ENCODE measurements around the gene TEK. TPM values are rescaled to one million over a fixed set of nuclear protein-coding genes. Genes with fewer than 3 reads are reported as not detected.

TEK gene
- total RNA-seq, 4 donors from 2014 or later = 7.5 to 17.4 (median 15.5) TPM

DNA sequence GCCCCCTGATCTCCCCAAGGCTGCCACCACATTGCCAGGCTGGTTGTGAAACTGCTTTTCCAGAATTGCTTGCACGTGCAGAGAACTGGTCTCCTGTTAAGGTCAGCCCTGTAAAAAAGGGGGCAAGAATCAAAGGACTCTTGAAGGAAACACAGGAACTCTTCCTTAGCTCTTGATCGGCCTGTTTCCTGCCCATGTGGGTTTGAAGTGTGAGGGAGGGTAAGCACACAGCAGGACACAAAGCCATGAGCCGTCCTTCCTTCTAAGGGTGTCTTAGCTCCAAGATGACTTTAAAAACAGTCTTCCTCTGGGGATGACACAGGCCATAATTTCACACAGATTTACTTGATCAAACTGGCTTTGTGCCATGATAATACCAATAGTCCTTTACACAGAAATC is 36.1 kb downstream of the TEK start:
- Histone ChIP-seq H3K36me3 (no peaks in the 10 kb centered on the region), H3K4me3 (no peak overlapping the region), H3K9me3 (no peaks in the 10 kb centered on the region), H3K4me1 (peaks cover 3 to 10% (median 8%) of the 10 kb centered on the region in 4 donors), H3K27ac (replicated peaks in 1 of 4) (no peak overlapping the region), H3K27me3 (no peaks in the 10 kb centered on the region)
- no peak for DNase-seq (ENCODE audit: extremely low spot score)
- no peak for TF ChIP-seq POLR2A (IDR thresholded peaks at IDR 0.05; ENCODE audit: low read depth)
- TF ChIP-seq EP300 (IDR thresholded peaks at IDR 0.05) = no peak
- TF ChIP-seq POLR2AphosphoS5 (IDR thresholded peaks at IDR 0.05) = no peak
- TF ChIP-seq, protein P1, sequence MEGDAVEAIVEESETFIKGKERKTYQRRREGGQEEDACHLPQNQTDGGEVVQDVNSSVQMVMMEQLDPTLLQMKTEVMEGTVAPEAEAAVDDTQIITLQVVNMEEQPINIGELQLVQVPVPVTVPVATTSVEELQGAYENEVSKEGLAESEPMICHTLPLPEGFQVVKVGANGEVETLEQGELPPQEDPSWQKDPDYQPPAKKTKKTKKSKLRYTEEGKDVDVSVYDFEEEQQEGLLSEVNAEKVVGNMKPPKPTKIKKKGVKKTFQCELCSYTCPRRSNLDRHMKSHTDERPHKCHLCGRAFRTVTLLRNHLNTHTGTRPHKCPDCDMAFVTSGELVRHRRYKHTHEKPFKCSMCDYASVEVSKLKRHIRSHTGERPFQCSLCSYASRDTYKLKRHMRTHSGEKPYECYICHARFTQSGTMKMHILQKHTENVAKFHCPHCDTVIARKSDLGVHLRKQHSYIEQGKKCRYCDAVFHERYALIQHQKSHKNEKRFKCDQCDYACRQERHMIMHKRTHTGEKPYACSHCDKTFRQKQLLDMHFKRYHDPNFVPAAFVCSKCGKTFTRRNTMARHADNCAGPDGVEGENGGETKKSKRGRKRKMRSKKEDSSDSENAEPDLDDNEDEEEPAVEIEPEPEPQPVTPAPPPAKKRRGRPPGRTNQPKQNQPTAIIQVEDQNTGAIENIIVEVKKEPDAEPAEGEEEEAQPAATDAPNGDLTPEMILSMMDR (IDR thresholded peaks at IDR 0.05) = no peak
- 71% methylated on average over 3 of the region's 3 CpGs for WGBS
- intact Hi-C loops (cut with DNase I) = no loop called here

DNA sequence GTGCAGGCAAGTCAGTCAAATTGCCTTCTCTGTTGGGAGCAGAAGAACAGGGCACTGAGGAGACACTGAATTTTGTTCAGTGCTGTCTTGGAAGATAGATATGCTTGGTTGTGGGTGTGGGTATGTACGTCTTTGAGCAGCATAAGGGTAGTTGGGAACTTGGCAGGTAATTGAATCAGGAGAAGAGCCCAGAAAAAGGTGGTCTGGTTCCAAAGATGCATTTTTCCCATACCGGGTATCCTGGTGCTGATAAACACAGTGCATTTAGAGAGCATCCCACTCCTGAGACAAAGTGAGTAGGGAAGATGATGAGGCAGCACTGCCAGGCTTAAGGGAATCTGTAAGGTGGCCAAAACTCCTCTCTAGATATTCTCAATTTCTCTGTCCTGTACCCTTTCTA is 40.6 kb downstream of the TEK start:
- no peak for TF ChIP-seq POLR2AphosphoS5 (IDR thresholded peaks at IDR 0.05)
- Histone ChIP-seq H3K27me3 (no peaks in the 10 kb centered on the region), H3K36me3 (no peaks in the 10 kb centered on the region), H3K4me3 (no peak overlapping the region), H3K9me3 (no peaks in the 10 kb centered on the region), H3K4me1 (peaks cover 29 to 37% (median 34%) of the 10 kb centered on the region in 4 donors), H3K27ac (replicated peaks in 1 of 4) (peak overlapping the region in 1 of 4 donors; percentile 56)
- intact Hi-C loops (cut with DNase I) = no loop called here
- DNase-seq (ENCODE audit: extremely low spot score) = no peak
- WGBS = 54% methylated on average over 2 of the region's 2 CpGs

DNA sequence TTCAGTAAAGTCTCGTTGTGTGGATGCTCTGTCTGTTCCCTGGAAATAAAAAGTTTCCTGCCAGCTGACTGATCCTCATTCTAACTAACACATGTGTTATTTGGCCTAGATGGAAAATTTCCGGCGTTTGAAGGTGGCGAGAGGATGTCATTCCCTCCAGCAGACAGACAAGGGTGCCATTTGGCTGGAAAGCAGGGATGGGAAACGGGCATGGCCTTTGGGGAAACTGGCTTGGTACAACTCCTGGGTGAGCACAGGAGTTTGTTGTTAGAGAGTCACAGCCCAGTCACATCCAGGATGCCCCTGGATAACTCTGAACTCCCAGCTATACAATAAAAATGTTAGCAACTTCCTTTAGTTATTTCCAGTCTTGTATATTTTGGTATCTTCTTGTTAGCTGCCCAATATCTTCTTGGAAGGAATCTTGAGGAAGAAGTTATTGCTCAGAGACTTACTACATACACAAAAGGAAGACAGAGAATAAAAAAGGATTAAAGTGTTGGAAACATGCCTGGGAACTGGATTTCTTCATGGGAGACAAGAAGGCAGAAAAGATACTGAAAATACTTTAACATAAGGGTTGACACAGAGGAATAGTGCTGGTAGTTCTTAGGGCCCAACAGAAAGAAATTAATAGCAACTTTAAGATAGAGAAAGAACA is 41.9 kb downstream of the TEK start:
- Histone ChIP-seq H3K9me3 (no peaks in the 10 kb centered on the region), H3K36me3 (no peaks in the 10 kb centered on the region), H3K27me3 (no peaks in the 10 kb centered on the region), H3K4me3 (no peak overlapping the region), H3K27ac (replicated peaks in 1 of 4) (peak overlapping the region; percentile 52 to 62 (median 54)), H3K4me1 (peaks cover 29 to 42% (median 41%) of the 10 kb centered on the region in 4 donors)
- no peak for DNase-seq (ENCODE audit: extremely low spot score)
- intact Hi-C loops (cut with DNase I) = no loop called here
- TF ChIP-seq POLR2AphosphoS5 (IDR thresholded peaks at IDR 0.05) = no peak
- no peak for TF ChIP-seq EP300 (IDR thresholded peaks at IDR 0.05)
- TF ChIP-seq, protein P1 (IDR thresholded peaks at IDR 0.05) = no peak
- TF ChIP-seq POLR2A (IDR thresholded peaks at IDR 0.05; ENCODE audit: low read depth) = no peak
- 58% methylated on average over 5 of the region's 5 CpGs for WGBS

- Histone ChIP-seq H3K4me1 (peaks cover 29 to 42% (median 41%) of the 10 kb centered on the region in 4 donors), H3K27me3 (no peaks in the 10 kb centered on the region), H3K36me3 (no peaks in the 10 kb centered on the region), H3K27ac (replicated peaks in 1 of 4) (peak overlapping the region; percentile 52 to 62 (median 54)), H3K9me3 (no peaks in the 10 kb centered on the region), H3K4me3 (no peak overlapping the region)
- WGBS = 44% methylated on average over 8 of the region's 8 CpGs
- TF ChIP-seq POLR2A (IDR thresholded peaks at IDR 0.05; ENCODE audit: low read depth) (no peak), POLR2AphosphoS5 (IDR thresholded peaks at IDR 0.05) (no peak), EP300 (IDR thresholded peaks at IDR 0.05) (no peak)
- intact Hi-C loops (cut with DNase I) = no loop called here
- DNase-seq (ENCODE audit: extremely low spot score) = no peak
Measured at GRCh38 chr9:27151693-27152404, 42.8 kb downstream of the TEK start.

DNA sequence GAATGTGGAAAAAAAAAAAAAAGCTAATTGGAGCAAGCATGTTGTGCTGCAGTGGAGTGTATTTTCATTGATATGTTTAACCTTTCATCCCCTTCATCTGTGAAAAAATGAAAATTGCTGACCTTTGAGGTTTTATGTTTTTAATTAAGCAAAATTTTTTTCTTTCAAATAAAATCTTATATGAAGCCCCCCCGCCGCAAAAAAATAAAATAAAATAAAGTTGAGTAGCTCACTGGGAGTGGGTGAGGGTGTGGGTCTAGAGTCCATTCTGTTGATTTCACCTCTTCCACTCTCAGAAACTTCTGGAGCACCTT is 43.3 kb downstream of the TEK start:
- 93% methylated on average over 2 of the region's 2 CpGs for WGBS
- Histone ChIP-seq H3K27ac (replicated peaks in 1 of 4) (no peak overlapping the region), H3K4me1 (peaks cover 29 to 42% (median 41%) of the 10 kb centered on the region in 4 donors), H3K4me3 (no peak overlapping the region), H3K27me3 (no peaks in the 10 kb centered on the region), H3K9me3 (no peaks in the 10 kb centered on the region), H3K36me3 (no peaks in the 10 kb centered on the region)
- intact Hi-C loops (cut with DNase I) = no loop called here
- no peak for DNase-seq (ENCODE audit: extremely low spot score)
- TF ChIP-seq POLR2AphosphoS5 (IDR thresholded peaks at IDR 0.05) = no peak
- no peak for TF ChIP-seq EP300 (IDR thresholded peaks at IDR 0.05)
- no peak for TF ChIP-seq POLR2A (IDR thresholded peaks at IDR 0.05; ENCODE audit: low read depth)

DNA sequence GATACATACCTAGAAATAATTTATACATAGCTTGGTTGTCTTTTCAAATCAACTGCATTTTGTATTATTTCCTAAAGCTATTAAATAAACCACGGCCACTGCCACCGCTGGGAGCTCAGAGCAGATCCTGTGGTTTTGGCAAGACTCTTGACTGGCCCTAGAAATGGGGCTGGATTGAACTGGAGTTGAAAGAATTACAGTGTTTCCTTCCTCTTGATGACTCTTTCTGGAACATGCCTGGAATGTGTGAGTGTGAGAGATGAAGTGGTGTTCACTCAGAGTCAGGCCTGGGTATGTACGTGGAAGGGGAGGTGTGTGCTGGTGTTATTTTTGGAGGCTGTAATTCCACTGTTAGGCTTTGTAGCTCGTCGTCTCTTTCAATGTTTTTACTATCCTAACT is 45.9 kb downstream of the TEK start:
- intact Hi-C loops (cut with DNase I) = no loop called here
- TF ChIP-seq EP300 (IDR thresholded peaks at IDR 0.05) (no peak), POLR2AphosphoS5 (IDR thresholded peaks at IDR 0.05) (no peak), POLR2A (IDR thresholded peaks at IDR 0.05; ENCODE audit: low read depth) (no peak)
- TF ChIP-seq, protein P1 (IDR thresholded peaks at IDR 0.05) = no peak
- Histone ChIP-seq H3K27ac (replicated peaks in 1 of 4) (peak overlapping the region in 3 of 4 donors; percentile 11 to 43 (median 17)), H3K9me3 (no peaks in the 10 kb centered on the region), H3K27me3 (no peaks in the 10 kb centered on the region), H3K4me3 (no peak overlapping the region), H3K36me3 (peaks cover 0 to 4% (median 0%) of the 10 kb centered on the region in 4 donors), H3K4me1 (peaks cover 28 to 36% (median 35%) of the 10 kb centered on the region in 4 donors)
- 28% methylated on average over 5 of the region's 5 CpGs for WGBS
- DNase-seq (ENCODE audit: extremely low spot score) = no peak
